Measurements from ENCODE around the gene GJD4.

GJD4 gene

GRCh38 chr10:35579116-35579515 lies 26.0 kb upstream of the GJD4 start:
- no peak for DNase-seq (ENCODE audit: low read depth in 2 of 2)

DNA sequence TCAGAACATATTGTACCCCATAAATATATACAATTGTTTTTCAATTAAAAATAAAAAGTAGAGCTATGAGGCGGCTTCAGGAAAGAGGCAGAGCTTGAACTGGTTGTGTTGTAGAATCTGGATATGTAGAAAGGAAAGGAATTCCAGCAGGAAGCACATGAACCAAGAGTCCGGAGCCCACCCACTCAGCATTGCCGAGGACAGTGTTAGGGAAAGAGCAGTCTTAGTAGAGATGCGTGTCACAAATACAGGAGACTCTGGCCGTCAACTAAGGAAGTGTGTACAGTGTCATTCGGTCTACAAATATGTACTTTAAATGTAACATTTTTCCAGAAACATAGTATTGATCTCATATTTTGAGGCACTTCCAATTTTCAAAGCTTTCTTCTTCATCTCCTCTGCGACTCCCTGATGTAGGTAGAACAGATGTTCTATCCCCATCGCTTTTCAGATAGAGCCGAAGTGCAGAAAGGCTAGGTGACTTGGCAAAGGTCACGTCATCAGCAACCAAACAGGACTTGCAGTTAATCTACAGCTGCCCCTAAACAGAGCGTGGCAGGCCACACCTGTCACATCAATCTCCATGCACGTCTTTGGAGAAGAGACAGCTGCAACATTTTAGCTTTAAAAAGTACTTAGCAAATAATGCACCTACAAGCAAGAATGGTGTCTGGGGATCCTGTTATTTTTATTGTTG lies 25.3 kb upstream of the GJD4 start:
- no peak for DNase-seq (ENCODE audit: low read depth in 2 of 2)

GRCh38 chr10:35580423-35580770 lies 24.7 kb upstream of the GJD4 start:
- DNase-seq (ENCODE audit: low read depth in 2 of 2), result no peak

- no peak for DNase-seq (ENCODE audit: low read depth in 2 of 2)
Measured at GRCh38 chr10:35581655-35582054, 23.5 kb upstream of the GJD4 start.

DNA sequence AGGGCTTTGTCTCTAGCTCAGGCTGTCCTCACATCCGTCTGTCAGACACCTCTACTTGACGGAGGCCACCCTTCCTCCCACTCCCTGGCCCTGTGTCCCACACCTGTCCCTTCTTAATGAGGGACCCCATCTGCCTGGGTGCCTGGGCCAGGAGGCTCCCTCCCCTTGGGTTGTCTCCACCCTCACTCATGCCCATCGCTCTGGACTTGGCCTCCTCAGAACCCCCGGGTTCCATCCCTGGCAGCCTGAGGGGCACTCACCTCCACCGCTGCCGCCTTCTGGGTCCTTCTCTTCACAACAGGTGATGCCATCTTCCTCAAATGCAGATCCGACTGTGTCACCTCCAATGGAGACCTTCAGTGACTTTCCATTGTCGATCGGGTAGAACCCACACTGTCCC lies 20.2 kb upstream of the GJD4 start:
- DNase-seq (ENCODE audit: low read depth in 2 of 2), result no peak

GRCh38 chr10:35585356-35585755 lies 19.8 kb upstream of the GJD4 start:
- no peak for DNase-seq (ENCODE audit: low read depth in 2 of 2)

DNA sequence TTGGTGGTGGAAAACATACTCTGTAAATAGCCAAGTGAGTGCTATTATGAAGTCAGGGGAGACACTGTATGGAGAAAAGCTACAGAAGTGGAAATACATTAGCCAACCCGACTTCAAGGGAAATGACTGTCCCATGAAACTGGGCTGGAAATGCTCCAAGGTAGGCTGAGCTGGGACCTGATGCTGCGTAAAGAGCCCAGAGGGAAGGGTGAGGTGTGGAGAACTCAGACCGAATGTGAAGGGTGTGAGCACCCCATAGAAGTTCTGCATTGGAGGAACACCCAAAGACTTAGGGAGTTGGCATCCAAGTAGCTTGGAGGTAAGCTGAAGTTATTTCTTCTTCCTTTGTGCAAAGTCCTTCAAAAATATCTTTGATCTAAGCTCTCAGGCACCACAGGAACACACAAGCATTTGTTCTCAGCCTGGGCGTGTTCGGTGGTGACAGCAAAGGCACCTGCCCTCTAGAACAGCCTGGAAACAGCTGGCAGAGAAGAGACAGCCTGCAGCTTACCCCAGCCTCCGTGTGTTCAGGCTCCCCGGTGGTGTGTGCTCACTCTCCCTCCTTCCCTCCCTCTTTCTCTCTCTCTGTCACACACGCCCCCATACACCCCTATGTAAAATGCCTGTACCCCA lies 19.1 kb upstream of the GJD4 start:
- no peak for DNase-seq (ENCODE audit: low read depth in 2 of 2)

DNA sequence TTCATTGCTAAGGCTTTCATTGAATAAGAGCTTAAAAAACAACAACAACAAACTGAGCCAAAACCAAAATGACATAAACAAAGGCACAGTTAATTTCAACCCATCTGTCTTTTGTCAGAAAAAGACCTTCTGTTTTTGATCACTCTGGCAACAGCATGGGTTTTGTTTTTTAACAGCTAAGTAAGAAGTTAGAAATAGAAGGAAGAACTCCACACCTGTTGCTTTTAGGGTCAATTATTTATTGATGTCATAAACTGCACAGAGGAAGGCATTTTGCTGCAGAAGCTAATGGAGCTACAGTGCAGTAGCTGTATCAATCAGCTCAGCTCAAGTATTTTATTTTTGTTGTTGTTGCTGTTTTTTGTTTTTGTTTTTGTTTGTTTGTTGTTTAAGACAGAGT lies 16.3 kb upstream of the GJD4 start:
- no peak for DNase-seq (ENCODE audit: low read depth in 2 of 2)

GRCh38 chr10:35592441-35592840 lies 12.7 kb upstream of the GJD4 start:
- no peak for DNase-seq (ENCODE audit: low read depth in 2 of 2)

- DNase-seq (ENCODE audit: low read depth in 2 of 2), result no peak
Measured at GRCh38 chr10:35594115-35595079, 10.7 kb upstream of the GJD4 start.

- no peak for DNase-seq (ENCODE audit: low read depth in 2 of 2)
Measured at GRCh38 chr10:35595106-35595505, 10.0 kb upstream of the GJD4 start.

DNA sequence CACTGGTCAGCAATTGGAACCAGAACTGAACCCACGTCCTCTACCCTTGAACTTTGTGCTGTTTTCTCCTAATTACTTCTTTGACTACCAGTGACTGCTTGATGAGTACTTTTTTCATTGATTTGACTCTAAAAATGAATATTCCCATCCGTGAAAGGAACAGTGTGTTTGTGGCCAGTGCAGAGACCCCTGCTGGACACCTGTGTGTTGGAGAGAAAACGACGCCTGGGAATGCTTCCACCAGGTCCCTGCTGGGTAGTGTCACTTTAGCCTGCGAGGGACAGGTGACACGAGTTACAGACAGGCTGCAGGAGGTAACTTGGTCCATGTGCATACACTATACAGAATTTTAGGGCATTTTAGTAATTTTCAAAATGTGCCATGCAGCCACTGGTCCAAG lies 6.8 kb upstream of the GJD4 start:
- no peak for DNase-seq (ENCODE audit: low read depth in 2 of 2)

DNA sequence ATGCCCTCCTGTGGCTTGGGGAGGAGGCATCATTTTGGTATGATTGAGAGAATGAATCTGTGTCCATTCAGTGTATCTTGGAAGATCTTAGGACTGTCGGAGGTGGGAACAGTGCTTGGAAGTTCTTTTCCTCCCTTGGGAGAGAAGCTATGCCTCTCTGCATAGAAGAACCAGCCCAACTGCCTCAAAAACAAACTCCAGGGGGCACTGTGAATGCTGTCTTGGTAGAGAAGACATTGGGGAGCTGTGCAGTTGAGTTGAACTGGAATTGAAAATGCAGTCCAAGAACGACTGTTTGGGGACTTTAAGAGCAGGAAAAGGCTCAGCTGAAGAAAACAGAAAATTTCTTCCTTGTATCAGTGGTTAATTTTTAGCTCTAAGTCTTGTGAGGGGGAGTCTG lies 4.9 kb upstream of the GJD4 start:
- no peak for DNase-seq (ENCODE audit: low read depth in 2 of 2)

- DNase-seq (ENCODE audit: low read depth in 2 of 2), result no peak
Measured at GRCh38 chr10:35606430-35606829, 1.3 kb downstream of the GJD4 start.

DNA sequence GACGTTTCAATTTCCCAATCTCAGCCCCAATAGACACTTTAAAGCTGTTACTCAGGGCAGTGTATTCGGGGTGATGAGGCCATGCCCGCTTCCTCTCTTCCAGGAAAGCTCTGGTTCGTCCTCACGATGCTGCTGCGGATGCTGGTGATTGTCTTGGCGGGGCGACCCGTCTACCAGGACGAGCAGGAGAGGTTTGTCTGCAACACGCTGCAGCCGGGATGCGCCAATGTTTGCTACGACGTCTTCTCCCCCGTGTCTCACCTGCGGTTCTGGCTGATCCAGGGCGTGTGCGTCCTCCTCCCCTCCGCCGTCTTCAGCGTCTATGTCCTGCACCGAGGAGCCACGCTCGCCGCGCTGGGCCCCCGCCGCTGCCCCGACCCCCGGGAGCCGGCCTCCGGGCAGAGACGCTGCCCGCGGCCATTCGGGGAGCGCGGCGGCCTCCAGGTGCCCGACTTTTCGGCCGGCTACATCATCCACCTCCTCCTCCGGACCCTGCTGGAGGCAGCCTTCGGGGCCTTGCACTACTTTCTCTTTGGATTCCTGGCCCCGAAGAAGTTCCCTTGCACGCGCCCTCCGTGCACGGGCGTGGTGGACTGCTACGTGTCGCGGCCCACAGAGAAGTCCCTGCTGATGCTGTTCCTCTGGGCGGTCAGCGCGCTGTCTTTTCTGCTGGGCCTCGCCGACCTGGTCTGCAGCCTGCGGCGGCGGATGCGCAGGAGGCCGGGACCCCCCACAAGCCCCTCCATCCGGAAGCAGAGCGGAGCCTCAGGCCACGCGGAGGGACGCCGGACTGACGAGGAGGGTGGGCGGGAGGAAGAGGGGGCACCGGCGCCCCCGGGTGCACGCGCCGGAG lies 2.6 kb downstream of the GJD4 start:
- no peak for DNase-seq (ENCODE audit: low read depth in 2 of 2)

GRCh38 chr10:35608328-35608672 lies 3.2 kb downstream of the GJD4 start:
- DNase-seq (ENCODE audit: low read depth in 2 of 2), result no peak

GRCh38 chr10:35611750-35612149 lies 6.6 kb downstream of the GJD4 start:
- DNase-seq (ENCODE audit: low read depth in 2 of 2), result no peak

DNA sequence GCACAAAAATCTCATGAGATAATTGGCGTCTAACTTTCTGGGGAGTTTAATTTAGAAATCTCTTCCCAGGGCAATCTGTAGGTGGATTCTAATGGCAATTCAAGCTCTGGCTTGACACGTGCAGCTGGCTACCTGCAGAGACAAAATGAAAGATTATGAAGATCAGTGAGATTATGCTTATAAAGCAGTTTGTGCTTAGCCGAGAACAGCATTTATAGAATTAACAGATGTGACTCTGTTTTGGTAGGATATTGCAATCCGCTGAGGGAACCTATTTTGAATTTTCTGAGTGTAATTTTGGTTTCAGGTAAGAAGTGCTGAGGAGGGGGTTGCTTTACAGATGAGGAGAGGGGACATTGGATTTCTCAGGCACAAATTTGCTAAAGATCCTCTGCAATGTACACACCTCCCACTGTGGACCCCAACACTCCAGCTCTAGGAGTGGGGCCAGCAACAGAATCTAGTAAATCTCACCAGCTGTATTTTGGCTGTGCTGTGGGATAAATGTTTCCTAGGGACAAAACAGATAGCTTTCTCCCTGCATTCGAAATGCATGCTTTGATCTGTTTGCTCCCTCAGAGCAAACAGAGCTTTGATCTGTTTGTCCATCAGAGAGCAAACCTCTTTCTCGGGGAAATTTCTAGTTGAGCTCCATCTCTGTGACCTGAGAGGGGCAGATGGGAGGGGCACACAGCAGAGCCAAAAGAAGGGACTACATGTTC lies 7.4 kb downstream of the GJD4 start:
- no peak for DNase-seq (ENCODE audit: low read depth in 2 of 2)

DNA sequence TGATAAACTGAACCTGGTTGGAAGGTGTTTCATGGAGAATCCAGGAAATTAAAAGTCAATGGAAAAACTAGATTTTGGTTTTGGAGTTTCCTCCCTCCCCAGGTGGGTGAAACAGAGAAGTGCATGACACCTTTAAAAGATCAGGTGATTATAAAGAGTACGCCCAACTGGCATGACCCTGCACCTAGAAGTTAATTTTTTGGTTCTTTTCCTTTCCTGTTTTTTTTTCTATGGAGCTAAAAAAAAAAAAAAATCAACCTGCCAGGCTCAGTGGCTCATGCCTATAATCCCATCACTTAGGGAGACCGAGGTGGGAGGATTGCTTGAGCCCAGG lies 7.9 kb downstream of the GJD4 start:
- no peak for DNase-seq (ENCODE audit: low read depth in 2 of 2)

DNA sequence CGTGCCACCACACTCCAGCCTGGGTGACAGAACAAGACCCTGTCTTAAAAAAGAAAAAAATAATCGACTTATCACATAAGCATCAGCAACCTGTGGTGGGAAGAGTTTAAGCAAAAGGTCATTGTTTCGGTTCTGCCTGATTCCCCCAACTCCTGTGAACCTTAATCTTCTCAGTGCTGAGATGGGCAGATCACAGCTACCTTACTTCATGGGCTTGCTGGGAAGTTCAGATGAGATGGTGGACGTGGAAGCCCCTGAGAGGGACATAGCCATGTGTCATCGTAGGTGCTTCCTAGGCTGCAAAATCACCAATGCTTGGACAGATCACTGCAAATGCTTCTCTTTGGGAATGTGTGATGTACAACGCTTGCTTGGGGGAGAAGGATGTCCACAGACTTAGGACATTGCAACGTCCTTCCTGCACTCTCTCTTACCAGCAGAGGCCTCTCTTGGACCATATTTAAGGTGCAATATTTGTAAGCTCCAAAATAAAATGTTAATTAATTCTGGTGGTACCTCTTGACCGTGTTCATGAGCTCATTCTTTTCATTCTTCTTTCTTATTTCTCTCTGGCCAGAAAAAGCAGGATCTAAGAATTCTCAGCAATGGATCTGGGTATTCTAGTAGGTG lies 8.6 kb downstream of the GJD4 start:
- no peak for DNase-seq (ENCODE audit: low read depth in 2 of 2)

GRCh38 chr10:35614312-35614711 lies 9.2 kb downstream of the GJD4 start:
- no peak for DNase-seq (ENCODE audit: low read depth in 2 of 2)

Measured in stimulated activated CD8-positive, alpha-beta memory T cell treated with anti-CD3 and anti-CD28 coated beads, Interleukin-2, amount 100 ng/mL, for 1 hour (primary cell).